ENCODE results near the gene GABRB1. TPM values are rescaled to one million over a fixed set of nuclear protein-coding genes. Genes with fewer than 3 reads are reported as not detected.

GABRB1 gene
- total and polyA plus RNA-seq, 2 of the 8 experiments (the other 6 are each of a cell fraction or from before 2014, with no cell fraction given): 0.22 to 0.38 TPM

GRCh38 chr4:47221721-47222120 is 190.4 kb downstream of the GABRB1 start:
- FAIRE-seq (no peak), DNase-seq (ENCODE audit: low read depth in 1 of 2, low spot score in 2 of 2) (no peak)
- Histone ChIP-seq H3K4me2 (ENCODE audit: insufficient read depth in 1 of 2, low read depth in 2 of 2, low read length in 2 of 2) (no peak overlapping the region), H2AFZ (ENCODE audit: low read length) (no peak overlapping the region), H2BK20ac (ENCODE audit: low read length) (no peak overlapping the region), H3K4ac (replicated peaks; ENCODE audit: insufficient read length, low read depth, low read length) (no peak overlapping the region), H3K79me2 (ENCODE audit: control insufficient read depth in 1 of 2, insufficient read depth in 2 of 2, low read length in 2 of 2) (no peaks in the 10 kb centered on the region), H4K91ac (replicated peaks; ENCODE audit: insufficient read length, low read length) (no peak overlapping the region), H3K36me3 (ENCODE audit: control insufficient read depth in 2 of 4, insufficient read depth in 4 of 4, low read length in 3 of 4) (no peaks in the 10 kb centered on the region), H3K23ac (ENCODE audit: insufficient read length) (no peak overlapping the region), H3K4me1 (replicated peaks in 1 of 4; ENCODE audit: control insufficient read depth in 3 of 4, insufficient read depth in 4 of 4, low read length in 3 of 4) (no peaks in the 10 kb centered on the region), H2AK5ac (ENCODE audit: low read depth, low read length) (no peak overlapping the region), H4K5ac (ENCODE audit: insufficient read length, low read depth, low read length) (no peak overlapping the region), H3K23me2 (ENCODE audit: low read depth, low read length) (no peaks in the 10 kb centered on the region; the same call in 1 of the 2 replicates), H3K14ac (ENCODE audit: insufficient read length) (no peak overlapping the region), H3K18ac (ENCODE audit: extremely low read depth, low read length) (no peak overlapping the region), H4K20me1 (replicated peaks in 1 of 2; ENCODE audit: control insufficient read depth in 1 of 2, insufficient read depth in 2 of 2, low read length in 2 of 2) (no peaks in the 10 kb centered on the region), H3K27ac (ENCODE audit: low read depth, low read length) (no peak overlapping the region), H3K4me3 (ENCODE audit: extremely low read depth in 1 of 4, insufficient read depth in 2 of 4, low read depth in 3 of 4, low read length in 4 of 4) (no peak overlapping the region), H3K56ac (replicated peaks; ENCODE audit: insufficient read length, low read depth, low read length) (no peak overlapping the region), H4K8ac (ENCODE audit: extremely low read depth, insufficient read depth, low read length) (no peak overlapping the region), H2BK120ac (replicated peaks; ENCODE audit: low read depth, low read length) (no peak overlapping the region), H3K27me3 (replicated peaks in 1 of 4; ENCODE audit: control insufficient read depth in 3 of 4, extremely low read depth in 1 of 4, insufficient read depth in 3 of 4, low read length in 3 of 4) (no peaks in the 10 kb centered on the region), H2BK5ac (ENCODE audit: low read depth, low read length) (no peak overlapping the region), H3K9ac (replicated peaks in 1 of 4; ENCODE audit: extremely low read depth in 1 of 4, low read depth in 3 of 4, low read length in 3 of 4) (no peak overlapping the region), H2BK12ac (ENCODE audit: low read depth, low read length) (no peak overlapping the region), H3K79me1 (ENCODE audit: low read depth, low read length) (no peaks in the 10 kb centered on the region), H3K9me3 (ENCODE audit: insufficient read depth in 2 of 2, low read depth in 1 of 2, low read length in 1 of 2) (no peaks in the 10 kb centered on the region), H2BK15ac (ENCODE audit: low read length) (no peak overlapping the region)
- 90% methylated on average over 2 of the region's 2 CpGs; no CpG with 5 or more reads in 1 of the 2 experiments for WGBS, 2 experiments (ENCODE audit: extremely low coverage in 1 of 2, insufficient coverage in 1 of 2, insufficient read length in 1 of 2, insufficient replicate concordance in 2 of 2, low coverage in 1 of 2, low lambda C conversion rate in 2 of 2, missing lambda C conversion rate in 1 of 2)
- ChIA-PET POLR2A (ENCODE audit: partially characterized antibody) (no interaction called here), CTCF (ENCODE audit: partially characterized antibody) (no interaction called here)
- TF ChIP-seq HDAC6 (IDR thresholded peaks at IDR 0.05; ENCODE audit: low read depth, low read length) (no peak), ZNF274 (IDR thresholded peaks at IDR 0.05; ENCODE audit: borderline replicate concordance, extremely low read depth, low read length) (no peak), NANOG (IDR thresholded peaks at IDR 0.05; ENCODE audit: insufficient read depth, low read depth, low read length, poor library complexity, severe bottlenecking) (no peak), POU5F1 (IDR thresholded peaks at IDR 0.05; ENCODE audit: low read depth, low read length) (no peak), TEAD4 (IDR thresholded peaks at IDR 0.05; ENCODE audit: low read depth, low read length) (no peak), CHD1 (IDR thresholded peaks at IDR 0.05; ENCODE audit: low read depth, low read length) (no peak), SP2 (IDR thresholded peaks at IDR 0.05; ENCODE audit: low read length) (no peak), TAF7 (optimal IDR thresholded peaks at IDR 0.05; ENCODE audit: borderline replicate concordance, low read depth, low read length) (no peak), PHF8 (conservative IDR thresholded peaks at IDR 0.05; ENCODE audit: low read depth, low read length) (no peak), E2F6 (IDR thresholded peaks at IDR 0.05) (no peak), GTF2F1 (IDR thresholded peaks at IDR 0.05; ENCODE audit: borderline replicate concordance, low read depth, low read length) (no peak), KDM4A (IDR thresholded peaks at IDR 0.05; ENCODE audit: low read depth, low read length, severe bottlenecking) (no peak)
- TF ChIP-seq, protein P1, sequence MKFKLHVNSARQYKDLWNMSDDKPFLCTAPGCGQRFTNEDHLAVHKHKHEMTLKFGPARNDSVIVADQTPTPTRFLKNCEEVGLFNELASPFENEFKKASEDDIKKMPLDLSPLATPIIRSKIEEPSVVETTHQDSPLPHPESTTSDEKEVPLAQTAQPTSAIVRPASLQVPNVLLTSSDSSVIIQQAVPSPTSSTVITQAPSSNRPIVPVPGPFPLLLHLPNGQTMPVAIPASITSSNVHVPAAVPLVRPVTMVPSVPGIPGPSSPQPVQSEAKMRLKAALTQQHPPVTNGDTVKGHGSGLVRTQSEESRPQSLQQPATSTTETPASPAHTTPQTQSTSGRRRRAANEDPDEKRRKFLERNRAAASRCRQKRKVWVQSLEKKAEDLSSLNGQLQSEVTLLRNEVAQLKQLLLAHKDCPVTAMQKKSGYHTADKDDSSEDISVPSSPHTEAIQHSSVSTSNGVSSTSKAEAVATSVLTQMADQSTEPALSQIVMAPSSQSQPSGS (IDR thresholded peaks at IDR 0.05; ENCODE audit: low read length): no peak

Data from H1 (cell line).